ENCODE data around the gene NDE1.

- TF ChIP-seq, protein P1, sequence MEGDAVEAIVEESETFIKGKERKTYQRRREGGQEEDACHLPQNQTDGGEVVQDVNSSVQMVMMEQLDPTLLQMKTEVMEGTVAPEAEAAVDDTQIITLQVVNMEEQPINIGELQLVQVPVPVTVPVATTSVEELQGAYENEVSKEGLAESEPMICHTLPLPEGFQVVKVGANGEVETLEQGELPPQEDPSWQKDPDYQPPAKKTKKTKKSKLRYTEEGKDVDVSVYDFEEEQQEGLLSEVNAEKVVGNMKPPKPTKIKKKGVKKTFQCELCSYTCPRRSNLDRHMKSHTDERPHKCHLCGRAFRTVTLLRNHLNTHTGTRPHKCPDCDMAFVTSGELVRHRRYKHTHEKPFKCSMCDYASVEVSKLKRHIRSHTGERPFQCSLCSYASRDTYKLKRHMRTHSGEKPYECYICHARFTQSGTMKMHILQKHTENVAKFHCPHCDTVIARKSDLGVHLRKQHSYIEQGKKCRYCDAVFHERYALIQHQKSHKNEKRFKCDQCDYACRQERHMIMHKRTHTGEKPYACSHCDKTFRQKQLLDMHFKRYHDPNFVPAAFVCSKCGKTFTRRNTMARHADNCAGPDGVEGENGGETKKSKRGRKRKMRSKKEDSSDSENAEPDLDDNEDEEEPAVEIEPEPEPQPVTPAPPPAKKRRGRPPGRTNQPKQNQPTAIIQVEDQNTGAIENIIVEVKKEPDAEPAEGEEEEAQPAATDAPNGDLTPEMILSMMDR (conservative IDR thresholded peaks at IDR 0.05 in 1 of 2, IDR thresholded peaks at IDR 0.05 in 1 of 2; ENCODE audit: extremely low read depth in 1 of 2, insufficient read depth in 1 of 2, low read depth in 1 of 2, low read length in 2 of 2), result no peak
- no peak for TF ChIP-seq EZH2 (IDR thresholded peaks at IDR 0.05; ENCODE audit: borderline replicate concordance, low read length)
These were observed 123.9 kb downstream of the NDE1 start for GRCh38 chr16:15773968-15774367.

Measured in mammary epithelial cell (primary cell).